ENCODE results near the gene COL20A1.
"Not testable (repeated sequence)": the region's sequence is repeated elsewhere in the genome, so short reads cannot be mapped to it uniquely, and the experiment has no call there.

The COL20A1 gene

GRCh38 chr20:63290136-63290676 lies 2.8 kb upstream of the COL20A1 start:
- no peak for DNase-seq (ENCODE audit: low read depth in 1 of 2, low spot score in 1 of 2)

DNA sequence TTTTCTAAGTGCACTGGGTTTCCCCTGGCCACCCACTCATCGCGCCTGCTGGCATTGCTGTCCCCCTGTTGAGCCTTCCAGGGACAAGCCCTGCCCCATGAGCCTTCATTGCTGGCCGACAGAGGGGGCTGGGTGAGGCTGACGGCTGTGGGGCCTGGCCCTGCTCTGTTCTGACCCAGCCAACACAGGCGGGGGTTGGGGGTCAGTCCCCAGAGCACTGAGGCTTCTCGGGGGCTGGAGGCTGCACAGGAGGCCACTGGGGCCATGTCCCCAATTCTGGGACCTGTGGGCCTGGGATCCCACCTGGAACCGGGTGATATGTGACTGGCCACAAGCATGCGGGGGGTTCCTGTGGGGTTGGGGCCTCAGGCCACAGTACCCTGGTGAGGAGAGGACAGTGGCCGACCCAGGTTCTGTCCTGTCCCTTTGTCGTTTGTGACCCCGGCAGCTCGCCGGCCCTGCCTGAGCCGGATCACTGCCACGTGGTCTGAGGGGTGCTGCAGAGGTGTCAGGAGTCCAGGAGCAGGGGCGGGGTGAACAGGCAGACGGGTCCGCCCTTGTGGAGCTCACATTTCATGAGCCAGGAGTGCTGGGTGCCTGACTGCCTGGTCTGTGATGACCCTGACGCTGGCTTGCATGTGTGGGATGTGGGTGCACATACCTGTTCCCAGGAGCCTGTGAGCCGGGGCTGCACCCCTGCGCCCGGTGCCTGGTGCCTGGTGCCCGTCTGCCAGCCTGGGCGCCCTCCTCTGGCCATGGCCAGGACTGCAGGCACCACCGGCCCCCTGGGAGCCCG lies 2.1 kb upstream of the COL20A1 start:
- DNase-seq (ENCODE audit: low read depth in 1 of 2, low spot score in 1 of 2), result peak; percentile 40 to 51

- DNase-seq (ENCODE audit: low read depth in 1 of 2, low spot score in 1 of 2), result no peak
These were observed 1.2 kb upstream of the COL20A1 start for GRCh38 chr20:63291811-63292210.

DNA sequence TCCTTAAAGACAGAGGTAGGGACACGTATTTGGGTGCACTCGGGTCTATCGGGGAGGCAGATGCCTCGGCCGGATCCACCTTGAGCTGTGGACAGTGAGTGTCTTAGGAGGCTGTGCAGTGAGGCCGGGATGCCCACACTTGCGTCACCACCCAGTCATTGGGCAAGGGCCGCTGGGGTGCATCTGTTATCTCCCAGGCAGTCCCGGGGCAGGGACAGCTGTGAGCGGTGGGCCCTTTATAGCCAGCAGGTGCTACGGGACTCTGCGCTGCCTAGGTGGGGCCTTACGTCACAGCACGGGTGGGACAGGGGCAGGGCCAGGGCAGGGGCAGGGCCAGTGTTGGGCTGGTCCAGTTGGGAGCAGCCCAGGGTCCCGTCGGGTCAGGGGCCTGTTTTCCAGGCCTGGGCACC lies 689 bp upstream of the COL20A1 start:
- no peak for DNase-seq (ENCODE audit: low read depth in 1 of 2, low spot score in 1 of 2)

DNA sequence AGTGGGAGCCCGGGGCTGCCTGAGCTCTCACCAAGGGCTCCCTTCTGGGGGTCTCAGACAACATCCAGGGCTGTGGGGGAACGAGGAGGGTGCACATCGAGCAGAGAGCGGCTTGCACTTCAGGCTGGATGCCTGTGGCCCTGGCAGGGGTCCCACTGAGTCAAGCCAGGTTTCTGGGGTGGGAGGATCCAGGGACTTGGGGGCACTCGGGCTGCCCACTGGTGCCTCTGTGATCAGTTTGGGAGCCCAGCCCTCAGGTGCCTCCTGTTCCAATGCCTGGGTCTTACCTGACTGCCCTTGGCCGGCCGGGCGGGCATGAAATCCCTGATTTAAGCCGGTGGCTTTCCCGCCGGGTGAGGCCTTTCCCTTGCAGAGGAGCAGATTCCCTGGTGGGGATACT lies 470 bp downstream of the COL20A1 start:
- no peak for DNase-seq (ENCODE audit: low read depth in 1 of 2, low spot score in 1 of 2)

GRCh38 chr20:63293871-63294535 lies 1.0 kb downstream of the COL20A1 start:
- DNase-seq (ENCODE audit: low read depth in 1 of 2, low spot score in 1 of 2), result no peak

DNA sequence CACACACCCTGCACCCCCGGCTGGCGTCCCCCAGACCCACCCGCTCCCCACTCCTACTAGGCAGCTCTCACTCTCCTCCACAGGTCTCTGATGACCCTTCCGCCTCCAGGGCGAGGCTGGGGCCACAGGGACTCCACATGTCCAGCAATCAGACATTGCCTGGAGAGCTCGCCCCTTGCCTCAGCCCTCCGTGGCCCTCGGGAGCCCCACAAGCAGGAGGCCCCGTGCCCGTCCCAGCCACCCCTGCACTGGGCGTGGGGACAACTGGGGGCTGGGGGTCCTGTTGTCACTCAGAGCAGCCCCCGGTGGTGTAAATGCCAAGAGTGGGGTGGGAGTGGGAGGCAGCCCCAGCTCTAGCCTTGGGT lies 1.5 kb downstream of the COL20A1 start:
- DNase-seq (ENCODE audit: low read depth in 1 of 2, low spot score in 1 of 2), result no peak

DNA sequence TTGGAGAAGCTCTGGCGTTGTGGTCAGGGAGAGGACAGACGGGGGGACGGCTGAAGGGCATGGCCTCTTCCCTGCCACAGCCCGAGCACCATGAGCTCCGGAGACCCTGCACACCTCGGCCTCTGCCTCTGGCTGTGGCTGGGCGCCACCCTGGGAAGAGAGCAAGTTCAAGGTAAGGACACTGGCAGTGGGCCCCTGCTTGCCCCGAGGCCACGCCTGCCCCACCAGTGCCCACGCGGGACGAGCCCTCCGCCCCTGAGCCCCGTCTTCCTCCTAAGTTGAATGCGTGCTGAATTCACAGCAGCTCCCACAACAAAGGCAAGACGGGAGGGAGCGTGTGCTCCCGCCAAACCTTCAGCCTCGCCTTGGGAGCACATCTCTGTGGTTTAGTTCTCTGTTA lies 2.0 kb downstream of the COL20A1 start:
- no peak for DNase-seq (ENCODE audit: low read depth in 1 of 2, low spot score in 1 of 2)

DNA sequence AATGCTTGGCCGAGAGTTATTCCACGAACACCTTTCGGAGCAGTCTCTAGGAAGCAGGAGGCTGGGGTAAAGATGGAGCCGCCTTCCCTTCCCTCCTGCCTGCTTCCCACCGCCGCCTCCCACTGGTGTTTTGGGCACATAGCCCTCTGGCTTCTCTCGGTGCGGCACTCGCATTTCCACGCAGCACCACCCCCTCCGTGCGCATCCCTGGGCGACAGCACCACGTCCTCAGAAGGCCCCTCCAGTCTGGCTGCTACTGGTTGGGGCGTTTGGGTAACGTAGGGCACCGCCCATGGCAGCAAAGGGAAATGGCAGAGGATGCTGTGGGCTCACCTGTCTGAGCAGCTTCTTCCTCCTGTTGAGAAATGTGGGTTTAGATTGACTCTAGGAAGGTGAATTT lies 2.4 kb downstream of the COL20A1 start:
- no peak for DNase-seq (ENCODE audit: low read depth in 1 of 2, low spot score in 1 of 2)

- no peak for DNase-seq (ENCODE audit: low read depth in 1 of 2, low spot score in 1 of 2)
These were observed 2.9 kb downstream of the COL20A1 start for GRCh38 chr20:63295846-63296245.

GRCh38 chr20:63296531-63297299 lies 3.7 kb downstream of the COL20A1 start:
- no peak for DNase-seq (ENCODE audit: low read depth in 1 of 2, low spot score in 1 of 2)

- DNase-seq (ENCODE audit: low read depth in 1 of 2, low spot score in 1 of 2), result no peak
These were observed 4.4 kb downstream of the COL20A1 start for GRCh38 chr20:63297371-63297781.

DNA sequence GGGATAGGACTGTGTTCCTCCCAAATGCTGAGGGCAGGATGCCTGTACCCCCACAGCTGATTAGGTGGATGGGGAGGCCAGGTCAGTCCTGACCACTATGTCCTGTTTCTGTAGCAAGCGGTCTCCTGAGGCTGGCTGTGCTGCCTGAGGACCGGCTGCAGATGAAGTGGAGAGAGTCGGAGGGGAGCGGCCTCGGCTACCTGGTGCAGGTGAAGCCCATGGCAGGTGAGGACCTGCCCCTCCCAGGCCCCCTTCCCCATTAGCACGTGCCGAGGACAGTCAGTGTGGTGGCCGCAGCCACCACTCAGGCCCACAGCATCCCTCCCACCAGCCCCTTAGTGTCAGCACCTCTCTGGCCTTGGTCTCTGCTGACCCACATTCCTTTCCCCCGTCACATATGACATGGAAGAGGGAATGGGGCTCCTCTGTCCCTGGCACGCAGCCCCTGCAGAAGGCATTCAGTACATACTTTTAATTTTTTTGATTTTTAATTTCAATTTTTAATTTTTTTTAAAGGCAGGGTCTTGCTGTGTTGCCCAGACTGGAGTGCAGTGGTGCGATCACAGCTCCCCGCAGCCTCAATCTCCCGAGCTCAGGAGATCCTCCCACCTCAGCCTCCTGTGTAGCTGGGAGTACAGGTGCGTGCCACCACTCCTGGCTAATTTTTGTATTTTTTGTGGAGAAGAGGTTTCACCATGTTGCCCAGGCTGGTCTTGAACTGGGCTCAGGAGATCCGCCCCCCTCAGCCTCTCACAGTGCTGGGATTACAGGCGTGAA lies 5.0 kb downstream of the COL20A1 start:
- no peak for DNase-seq (ENCODE audit: low read depth in 1 of 2, low spot score in 1 of 2)

GRCh38 chr20:63298731-63299312 lies 5.8 kb downstream of the COL20A1 start:
- DNase-seq (ENCODE audit: low read depth in 1 of 2, low spot score in 1 of 2), result no peak

DNA sequence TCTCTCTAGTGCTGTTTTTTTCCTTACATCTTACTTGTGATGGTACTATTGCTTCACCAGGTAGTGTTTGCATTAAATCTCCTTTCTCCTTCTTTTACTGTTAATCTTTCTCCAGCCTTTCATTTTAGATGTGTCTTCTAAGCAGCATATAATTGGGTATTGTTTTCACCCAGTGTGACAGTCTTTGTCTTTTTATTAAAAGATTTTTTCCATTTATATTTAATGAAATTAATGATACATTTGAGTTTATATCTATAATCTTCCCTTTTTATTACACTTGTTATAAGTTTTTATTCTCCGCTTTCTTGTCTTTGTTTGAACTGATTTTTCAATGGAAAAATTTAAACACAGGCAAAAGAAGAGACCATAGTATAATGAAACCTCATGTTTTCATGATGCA lies 8.7 kb downstream of the COL20A1 start:
- DNase-seq (ENCODE audit: low read depth in 1 of 2, low spot score in 1 of 2), result no peak

DNA sequence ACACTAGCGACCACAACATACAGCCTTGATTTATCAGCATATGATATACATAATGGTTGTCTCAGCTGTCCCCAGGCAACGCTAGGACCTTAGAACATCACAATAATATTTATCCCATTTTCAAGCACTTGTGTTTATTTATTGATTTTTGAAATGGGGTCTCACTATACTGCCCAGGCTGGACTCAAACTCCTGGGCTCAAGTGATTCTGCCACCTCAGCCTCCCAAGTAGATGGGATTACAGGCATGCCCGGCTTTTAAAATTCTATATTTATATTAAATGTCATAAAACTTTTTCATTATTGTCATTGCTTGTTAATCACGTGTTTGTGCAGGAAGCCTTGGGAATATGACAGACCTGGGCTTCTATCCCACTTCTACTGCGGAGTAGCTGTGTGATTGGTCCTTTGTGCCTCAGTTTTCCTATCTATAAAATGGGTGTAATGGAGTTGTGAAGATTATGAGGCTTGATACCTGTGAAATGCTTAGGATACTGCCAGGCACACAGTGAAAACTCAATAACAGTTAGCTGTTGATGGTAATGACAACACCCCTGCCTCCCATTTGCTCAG lies 10.2 kb downstream of the COL20A1 start:
- no peak for DNase-seq (ENCODE audit: low read depth in 1 of 2, low spot score in 1 of 2)

DNA sequence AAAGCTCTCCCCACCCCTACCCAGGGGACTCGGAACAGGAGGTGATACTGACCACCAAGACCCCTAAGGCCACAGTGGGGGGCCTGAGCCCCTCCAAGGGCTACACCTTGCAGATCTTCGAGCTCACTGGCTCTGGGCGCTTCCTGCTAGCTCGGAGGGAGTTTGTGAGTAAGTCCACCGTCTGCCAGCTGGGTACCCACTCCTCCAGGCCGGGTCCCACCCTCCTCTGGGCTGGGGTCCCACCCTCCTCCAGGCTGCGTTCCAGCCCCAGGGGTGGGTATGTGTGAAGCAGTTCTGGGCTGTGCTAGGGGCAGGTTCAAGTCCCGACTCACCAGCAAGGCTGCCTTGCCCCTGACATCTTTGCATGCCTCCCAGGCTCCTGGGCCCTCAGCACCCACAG lies 12.4 kb downstream of the COL20A1 start:
- DNase-seq (ENCODE audit: low read depth in 1 of 2, low spot score in 1 of 2), result no peak

DNA sequence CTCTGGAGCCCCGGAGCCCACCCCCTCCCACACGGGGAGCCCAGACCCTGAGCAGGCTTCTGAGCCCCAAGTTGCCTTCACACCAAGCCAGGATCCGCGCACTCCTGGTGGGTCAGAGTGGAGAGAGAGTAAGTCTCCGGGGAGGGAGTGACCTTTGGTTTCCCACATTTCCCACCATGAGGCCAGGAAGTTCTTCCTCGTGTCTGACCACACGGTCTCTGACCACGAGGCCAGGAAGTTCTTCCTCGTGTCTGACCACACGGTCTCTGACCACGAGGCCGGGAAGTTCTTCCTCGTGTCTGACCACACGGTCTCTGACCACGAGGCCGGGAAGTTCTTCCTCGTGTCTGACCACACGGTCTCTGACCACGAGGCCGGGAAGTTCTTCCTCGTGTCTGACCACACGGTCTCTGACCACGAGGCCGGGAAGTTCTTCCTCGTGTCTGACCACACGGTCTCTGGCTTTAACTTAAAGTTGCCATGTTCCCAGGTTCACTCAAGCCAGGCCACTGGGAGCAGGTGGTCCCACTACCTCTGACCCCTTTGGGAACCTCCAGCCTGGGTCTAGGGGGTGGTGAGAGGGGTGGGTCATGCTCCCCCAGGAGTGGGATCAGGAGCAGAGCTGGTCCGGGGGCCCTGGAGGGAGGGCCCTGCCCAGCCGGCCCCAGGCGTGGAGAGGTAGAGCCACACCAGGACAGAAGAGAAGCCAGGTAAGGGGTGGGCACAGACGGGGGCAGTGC lies 13.1 kb downstream of the COL20A1 start:
- DNase-seq (ENCODE audit: low read depth in 1 of 2, low spot score in 1 of 2), result not testable (repeated sequence)

DNA sequence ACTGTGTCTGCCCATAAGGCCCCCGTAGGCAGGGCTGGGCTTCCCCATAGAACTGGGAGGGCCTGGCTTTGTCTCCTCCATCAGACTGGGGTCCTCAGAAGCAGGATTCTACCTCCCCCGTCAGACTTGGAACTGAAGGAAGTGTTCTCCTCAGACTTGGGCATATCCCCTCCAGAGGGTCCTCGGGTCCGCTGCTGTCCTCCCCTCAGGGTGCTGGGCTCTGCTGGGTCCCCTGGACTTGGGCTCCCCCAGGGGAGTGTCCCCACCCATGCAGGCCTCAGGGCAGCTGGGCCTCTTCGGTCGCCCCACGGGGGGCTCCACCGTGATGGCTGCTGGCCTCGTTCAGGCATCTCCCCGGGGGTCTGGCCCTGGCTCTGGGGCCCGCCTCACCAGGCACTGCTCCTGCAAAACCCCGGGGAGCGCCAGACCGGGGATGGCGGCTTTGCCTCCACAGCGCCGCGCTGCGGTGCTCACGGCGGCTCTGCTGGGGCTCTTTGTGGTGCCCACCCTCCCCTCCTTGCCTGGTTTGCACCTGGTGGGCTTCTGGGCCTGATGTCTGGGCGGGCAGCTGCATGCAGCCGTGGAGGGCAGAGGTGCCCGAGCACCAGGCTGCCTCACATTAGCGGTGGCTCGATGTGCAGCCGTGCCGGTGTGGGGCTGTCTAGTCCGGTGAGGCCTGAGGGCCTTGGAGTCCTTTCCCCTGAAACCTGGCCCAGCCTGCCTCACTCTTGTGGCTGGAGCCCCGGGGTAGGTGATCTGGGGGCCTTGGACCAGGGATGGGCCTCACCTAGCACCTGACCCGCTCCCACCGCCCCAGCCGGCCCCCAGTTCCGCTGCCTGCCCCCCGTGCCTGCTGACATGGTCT lies 13.9 kb downstream of the COL20A1 start:
- no peak for DNase-seq (ENCODE audit: low read depth in 1 of 2, low spot score in 1 of 2)
